Measurements from ENCODE around the gene GAS6. TPM values are rescaled to one million over a fixed set of nuclear protein-coding genes. Genes with fewer than 3 reads are reported as not detected.

The GAS6 gene
- total and polyA plus RNA-seq, 2 donors (not counting 1 experiment from before 2014, with no cell fraction given) = 0.25 to 0.78 TPM

DNA sequence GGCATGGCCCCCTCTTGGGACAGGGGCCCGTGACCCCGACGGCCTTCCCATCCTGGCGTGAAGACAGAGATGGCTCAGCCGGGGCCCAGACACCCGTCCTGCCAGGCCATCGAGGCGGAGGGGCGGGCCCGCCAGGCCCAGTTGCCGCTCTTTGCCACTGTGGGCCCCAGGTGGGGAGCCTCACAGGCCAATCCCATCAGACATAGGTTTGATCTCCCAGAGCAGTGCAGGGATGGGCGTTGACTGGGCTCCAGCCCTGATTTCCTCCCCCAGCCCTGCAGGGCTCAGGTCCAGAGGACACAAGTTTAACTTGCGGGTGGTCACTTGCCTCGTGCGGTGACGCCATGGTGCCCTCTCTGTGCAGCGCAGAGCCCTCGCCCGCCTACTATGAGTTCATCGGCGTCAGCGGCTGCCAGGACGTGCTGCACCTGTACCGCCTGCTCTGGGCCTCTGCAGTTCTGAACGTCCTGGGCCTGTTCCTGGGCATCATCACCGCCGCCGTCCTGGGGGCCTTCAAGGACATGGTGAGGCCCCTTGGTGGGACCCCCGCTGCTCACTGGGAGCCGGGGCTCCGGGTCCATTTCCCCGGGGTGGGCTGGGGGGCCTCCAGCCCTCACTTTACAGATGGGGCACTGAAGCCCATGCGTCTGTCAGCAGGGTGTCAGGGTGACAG lies 62.5 kb downstream of the GAS6 start:
- DNase-seq = no peak
- H3K27ac Mint-ChIP-seq = no peak overlapping the region
- H3K9ac ChIP-seq (ENCODE audit: low read length) = no peak overlapping the region
- no peaks in the 10 kb centered on the region for H3K4me1 Mint-ChIP-seq
- H3K36me3 ChIP-seq (replicated peaks in 1 of 2; ENCODE audit: control extremely low read depth in 1 of 2, control insufficient read depth in 1 of 2, extremely low read depth in 1 of 2, insufficient read depth in 2 of 2, low read length in 1 of 2) = no peaks in the 10 kb centered on the region
- ATAC-seq (ENCODE audit: low read depth) = no peak
- H3K27ac ChIP-seq (ENCODE audit: low read length in 2 of 2) = no peak overlapping the region
- H3K9me3 Mint-ChIP-seq (ENCODE audit: insufficient read depth) = no peaks in the 10 kb centered on the region
- H3K9me3 ChIP-seq (ENCODE audit: control extremely low read depth in 1 of 3, control insufficient read depth in 2 of 3, insufficient read depth in 1 of 3, low read length in 2 of 3) = peaks cover 0 to 8% (median 0%) of the 10 kb centered on the region in 3 donors
- no peaks in the 10 kb centered on the region for H3K27me3 Mint-ChIP-seq
- no peak overlapping the region for H3K4me3 Mint-ChIP-seq
- H2AFZ ChIP-seq (ENCODE audit: insufficient read depth, low read depth, low read length, poor library complexity, severe bottlenecking) = no peak overlapping the region
- H3K27me3 ChIP-seq (replicated peaks in 1 of 4; ENCODE audit: control extremely low read depth in 1 of 4, control insufficient read depth in 3 of 4, insufficient read depth in 4 of 4, low read length in 3 of 4) = no peaks in the 10 kb centered on the region
- H3K4me2 ChIP-seq (replicated peaks; ENCODE audit: low read depth, low read length, poor library complexity, severe bottlenecking) = no peak overlapping the region
- no peak overlapping the region for H3K4me3 ChIP-seq (ENCODE audit: control extremely low read depth in 1 of 5, extremely low read depth in 1 of 5, insufficient read depth in 1 of 5, low read depth in 2 of 5, low read length in 4 of 5)
- POLR2A ChIA-PET = no interaction called here
- TF ChIP-seq EZH2 (IDR thresholded peaks at IDR 0.05; ENCODE audit: borderline replicate concordance, insufficient read depth, low read depth, low read length, poor library complexity, severe bottlenecking) (no peak), CTCF (IDR thresholded peaks at IDR 0.05) (no peak)
- intact Hi-C loops (cut with micrococcal nuclease) = no loop called here
- WGBS (ENCODE audit: insufficient coverage) = 88% methylated on average over 33 of the region's 33 CpGs
- H3K4me1 ChIP-seq (ENCODE audit: control insufficient read depth in 2 of 2, insufficient read depth in 2 of 2, low read length in 2 of 2) = no peaks in the 10 kb centered on the region
- no peaks in the 10 kb centered on the region for H3K79me2 ChIP-seq (ENCODE audit: control insufficient read depth, insufficient read depth, low read length)
- no peaks in the 10 kb centered on the region for H4K20me1 ChIP-seq (ENCODE audit: control insufficient read depth, insufficient read depth, low read length, poor library complexity, severe bottlenecking)
- CTCF ChIA-PET = no interaction called here

GRCh38 chr13:113800576-113800926 lies 63.3 kb downstream of the GAS6 start:
- no peak overlapping the region for H3K9ac ChIP-seq (ENCODE audit: low read length)
- WGBS (ENCODE audit: insufficient coverage) = 97% methylated on average over 7 of the region's 10 CpGs
- Mint-ChIP-seq H3K4me3 (no peak overlapping the region), H3K27ac (no peak overlapping the region), H3K9me3 (ENCODE audit: insufficient read depth) (no peaks in the 10 kb centered on the region), H3K4me1 (no peaks in the 10 kb centered on the region), H3K27me3 (no peaks in the 10 kb centered on the region)
- H3K27me3 ChIP-seq (replicated peaks in 1 of 4; ENCODE audit: control extremely low read depth in 1 of 4, control insufficient read depth in 3 of 4, insufficient read depth in 4 of 4, low read length in 3 of 4) = no peaks in the 10 kb centered on the region
- TF ChIP-seq CTCF (IDR thresholded peaks at IDR 0.05) (no peak), EZH2 (IDR thresholded peaks at IDR 0.05; ENCODE audit: borderline replicate concordance, insufficient read depth, low read depth, low read length, poor library complexity, severe bottlenecking) (no peak)
- ChIA-PET CTCF (no interaction called here), POLR2A (no interaction called here)
- peaks cover 0 to 4% (median 0%) of the 10 kb centered on the region in 3 donors for H3K9me3 ChIP-seq (ENCODE audit: control extremely low read depth in 1 of 3, control insufficient read depth in 2 of 3, insufficient read depth in 1 of 3, low read length in 2 of 3)
- ATAC-seq (ENCODE audit: low read depth) (no peak), DNase-seq (no peak)
- intact Hi-C loops (cut with micrococcal nuclease) = no loop called here
- H3K27ac ChIP-seq (ENCODE audit: low read length in 2 of 2) = no peak overlapping the region
- no peaks in the 10 kb centered on the region for H3K4me1 ChIP-seq (ENCODE audit: control insufficient read depth in 2 of 2, insufficient read depth in 2 of 2, low read length in 2 of 2)
- H3K4me2 ChIP-seq (replicated peaks; ENCODE audit: low read depth, low read length, poor library complexity, severe bottlenecking) = no peak overlapping the region
- H2AFZ ChIP-seq (ENCODE audit: insufficient read depth, low read depth, low read length, poor library complexity, severe bottlenecking) = no peak overlapping the region
- no peaks in the 10 kb centered on the region for H4K20me1 ChIP-seq (ENCODE audit: control insufficient read depth, insufficient read depth, low read length, poor library complexity, severe bottlenecking)
- H3K36me3 ChIP-seq (replicated peaks in 1 of 2; ENCODE audit: control extremely low read depth in 1 of 2, control insufficient read depth in 1 of 2, extremely low read depth in 1 of 2, insufficient read depth in 2 of 2, low read length in 1 of 2) = no peaks in the 10 kb centered on the region
- H3K79me2 ChIP-seq (ENCODE audit: control insufficient read depth, insufficient read depth, low read length) = no peaks in the 10 kb centered on the region
- no peak overlapping the region for H3K4me3 ChIP-seq (ENCODE audit: control extremely low read depth in 1 of 5, extremely low read depth in 1 of 5, insufficient read depth in 1 of 5, low read depth in 2 of 5, low read length in 4 of 5)
